ENCODE results near the gene NUP88. TPM values are rescaled to one million over a fixed set of nuclear protein-coding genes. Genes with fewer than 3 reads are reported as not detected.
A peak's percentile ranks its signal among the peaks of the same experiment; 100 is the strongest.

The NUP88 gene
- total and polyA plus RNA-seq, 10 of the 15 experiments (the other 5 are each of a cell fraction or from before 2014, with no cell fraction given): 110 to 244 (median 188) TPM

DNA sequence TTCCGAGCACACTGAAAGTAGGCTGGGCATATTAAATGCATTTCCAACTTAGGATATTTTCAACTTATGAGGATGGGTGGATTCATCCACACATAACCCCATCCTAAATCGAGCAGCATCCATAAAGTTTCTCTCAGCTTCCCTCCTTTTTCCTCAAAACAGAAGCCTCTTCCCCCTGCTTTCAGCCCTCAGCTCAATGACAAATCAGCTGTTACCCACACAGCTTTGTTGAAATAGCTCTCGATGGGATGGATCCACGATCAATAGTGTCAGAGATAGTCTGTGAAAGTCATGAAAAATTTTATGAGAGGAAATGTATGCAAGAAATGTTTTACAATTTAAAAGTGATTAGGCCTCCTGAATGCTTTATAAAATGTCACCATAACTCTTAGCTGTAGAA, 46.8 kb upstream of the NUP88 start:
- ChIA-PET CTCF (interaction anchor here (0.9 to 1.6 kb wide), 3 partner anchors 19 to 27 kb away, joined by 3 to 9 read pairs (median 3); partner anchors contain the start of genes C1QBP and DERL2), POLR2A (interaction anchor here (2.3 kb wide), 1 partner anchor 27 kb away, joined by 7 read pairs; the partner anchor contains the start of gene C1QBP), RAD21 (ENCODE audit: unreplicated experiment) (no interaction called here), SMC1A (ENCODE audit: uncharacterized antibody, unreplicated experiment) (interaction anchor here (0.5 to 1.0 kb wide), 3 partner anchors 20 to 553 kb away, joined by 3 to 4 read pairs (median 4); partner anchors contain the start of genes DERL2 and MIS12)
- intact Hi-C loops (cut with micrococcal nuclease; ENCODE audit: unreplicated experiment) (no loop called here), in situ Hi-C loops (cut with MboI) (no loop called here)
- Histone ChIP-seq H3K4me2 (ENCODE audit: control insufficient read depth, insufficient read depth) (peak overlapping the region; percentile 79), H3K79me2 (ENCODE audit: control insufficient read depth, insufficient read depth, low read length) (peaks cover 60% of the 10 kb centered on the region), H2AFZ (ENCODE audit: control insufficient read depth, low read depth, low read length) (no peak overlapping the region), H3K9me3 (replicated peaks; ENCODE audit: control insufficient read depth, insufficient read depth, low read length) (no peaks in the 10 kb centered on the region), H3K4me3 (peak overlapping the region; percentile 87), H3K9ac (ENCODE audit: control insufficient read depth, insufficient read depth, low read length) (no peak overlapping the region), H3K27me3 (replicated peaks in 1 of 2; ENCODE audit: control insufficient read depth in 2 of 2, insufficient read depth in 2 of 2, low read length in 1 of 2) (no peaks in the 10 kb centered on the region), H3K4me1 (ENCODE audit: control insufficient read depth, insufficient read depth, low read length) (no peaks in the 10 kb centered on the region), H3K36me3 (ENCODE audit: control insufficient read depth in 2 of 2, insufficient read depth in 2 of 2, low read length in 1 of 2) (peaks cover 1 to 6% of the 10 kb centered on the region in 2 experiments; a peak in 3 of 4 replicates), H4K20me1 (ENCODE audit: control insufficient read depth, insufficient read depth) (no peaks in the 10 kb centered on the region), H3K27ac (ENCODE audit: control insufficient read depth, insufficient read depth) (no peak overlapping the region)
- FAIRE-seq: no peak
- TF ChIP-seq EP300 (IDR thresholded peaks at IDR 0.05; ENCODE audit: borderline replicate concordance in 1 of 2, control insufficient read depth in 1 of 2, low read depth in 2 of 2, low read length in 2 of 2) (no peak), EZH2 (IDR thresholded peaks at IDR 0.05; ENCODE audit: borderline replicate concordance, control insufficient read depth, low read depth, low read length) (no peak)
- BruUV-seq (replicated peaks): no TSS peak
- WGBS (ENCODE audit: insufficient coverage, insufficient replicate concordance, low lambda C conversion rate, missing lambda C conversion rate): 98% methylated on average over 4 of the region's 4 CpGs
- ATAC-seq: no peak
- DNase-seq (ENCODE audit: low read depth, low spot score): no peak

- no peak for ATAC-seq
- CTCF ChIA-PET: no interaction called here
- H2AFZ ChIP-seq (ENCODE audit: control insufficient read depth, low read depth, low read length): no peak overlapping the region
- no TSS peak for BruUV-seq (replicated peaks)
- no peaks in the 10 kb centered on the region for H3K9me3 ChIP-seq (replicated peaks; ENCODE audit: control insufficient read depth, insufficient read depth, low read length)
- H3K36me3 ChIP-seq (ENCODE audit: control insufficient read depth in 2 of 2, insufficient read depth in 2 of 2, low read length in 1 of 2): peaks cover 5 to 6% of the 10 kb centered on the region in 2 experiments; a peak in 3 of 4 replicates
- SMC1A ChIA-PET (ENCODE audit: uncharacterized antibody, unreplicated experiment): no interaction called here
- POLR2A ChIA-PET: interaction anchor here (0.9 kb wide), 1 partner anchor 21 kb away, joined by 3 read pairs; the partner anchor contains the start of genes DERL2 and MIS12
- no peak overlapping the region for H3K27ac ChIP-seq (ENCODE audit: control insufficient read depth, insufficient read depth)
- 90% methylated on average over 10 of the region's 10 CpGs for WGBS (ENCODE audit: insufficient coverage, insufficient replicate concordance, low lambda C conversion rate, missing lambda C conversion rate)
- no peak for FAIRE-seq
- no peak overlapping the region for H3K4me2 ChIP-seq (ENCODE audit: control insufficient read depth, insufficient read depth)
- in situ Hi-C loops (cut with MboI): no loop called here
- TF ChIP-seq, protein P1, sequence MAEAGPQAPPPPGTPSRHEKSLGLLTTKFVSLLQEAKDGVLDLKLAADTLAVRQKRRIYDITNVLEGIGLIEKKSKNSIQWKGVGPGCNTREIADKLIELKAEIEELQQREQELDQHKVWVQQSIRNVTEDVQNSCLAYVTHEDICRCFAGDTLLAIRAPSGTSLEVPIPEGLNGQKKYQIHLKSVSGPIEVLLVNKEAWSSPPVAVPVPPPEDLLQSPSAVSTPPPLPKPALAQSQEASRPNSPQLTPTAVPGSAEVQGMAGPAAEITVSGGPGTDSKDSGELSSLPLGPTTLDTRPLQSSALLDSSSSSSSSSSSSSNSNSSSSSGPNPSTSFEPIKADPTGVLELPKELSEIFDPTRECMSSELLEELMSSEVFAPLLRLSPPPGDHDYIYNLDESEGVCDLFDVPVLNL (IDR thresholded peaks at IDR 0.05; ENCODE audit: low read depth, low read length): no peak
- TF ChIP-seq NFXL1 (IDR thresholded peaks at IDR 0.05; ENCODE audit: borderline replicate concordance) (no peak), EZH2 (IDR thresholded peaks at IDR 0.05; ENCODE audit: borderline replicate concordance, control insufficient read depth, low read depth, low read length) (no peak), EP300 (IDR thresholded peaks at IDR 0.05; ENCODE audit: borderline replicate concordance in 1 of 2, control insufficient read depth in 1 of 2, low read depth in 2 of 2, low read length in 2 of 2) (no peak), CBFB (IDR thresholded peaks at IDR 0.05; ENCODE audit: low read depth) (no peak), EGR1 (IDR thresholded peaks at IDR 0.05; ENCODE audit: borderline replicate concordance in 1 of 2, low read depth in 2 of 2, low read length in 2 of 2) (no peak), NR2F1 (conservative IDR thresholded peaks at IDR 0.05) (no peak)
- RAD21 ChIA-PET (ENCODE audit: unreplicated experiment): interaction anchor here (1.4 kb wide), 1 partner anchor 227 kb away, joined by 3 read pairs; no protein-coding TSS in a partner anchor
- intact Hi-C loops (cut with micrococcal nuclease; ENCODE audit: unreplicated experiment): no loop called here
- no peak for DNase-seq (ENCODE audit: low read depth, low spot score)
- no peak overlapping the region for H3K9ac ChIP-seq (ENCODE audit: control insufficient read depth, insufficient read depth, low read length)
- no peaks in the 10 kb centered on the region for H4K20me1 ChIP-seq (ENCODE audit: control insufficient read depth, insufficient read depth)
- peaks cover 60% of the 10 kb centered on the region for H3K79me2 ChIP-seq (ENCODE audit: control insufficient read depth, insufficient read depth, low read length)
- H3K4me1 ChIP-seq (ENCODE audit: control insufficient read depth, insufficient read depth, low read length): no peaks in the 10 kb centered on the region
- 0 out of 2 replicates have a peak overlapping the region, but pooled peaks have one; percentile 18 for H3K4me3 ChIP-seq
- H3K27me3 ChIP-seq (replicated peaks in 1 of 2; ENCODE audit: control insufficient read depth in 2 of 2, insufficient read depth in 2 of 2, low read length in 1 of 2): no peaks in the 10 kb centered on the region
Measured at GRCh38 chr17:5464717-5465507, 45.5 kb upstream of the NUP88 start.

Measured in GM12878 (cell line).